Endothelial cell (in vitro differentiated cells): ENCODE data around the gene ALDH1A2. TPM values are rescaled to one million over a fixed set of nuclear protein-coding genes. Genes with fewer than 3 reads are reported as not detected.

Experiments
- DNase-seq: peaks from one replicate; pipeline ENCODE4 v3.0.0; 2021; ENCODE audit warnings: low spot score
- H3K27ac Mint-ChIP-seq: one replicate; pipeline ENCODE4 v1.8.0; 2021; ENCODE audit warnings: mixed read lengths, inconsistent platforms; ENCODE audit not compliant: unreplicated experiment
- H3K27me3 Mint-ChIP-seq: one replicate; pipeline ENCODE4 v1.8.0; 2021; ENCODE audit warnings: mild to moderate bottlenecking, moderate library complexity, mixed read lengths, inconsistent platforms; ENCODE audit not compliant: unreplicated experiment
- H3K36me3 Mint-ChIP-seq: one replicate; pipeline ENCODE4 v1.8.0; 2021; ENCODE audit warnings: mild to moderate bottlenecking, low read depth, mixed read lengths, inconsistent platforms; ENCODE audit not compliant: unreplicated experiment
- H3K4me1 Mint-ChIP-seq: one replicate; pipeline ENCODE4 v1.8.0; 2021; ENCODE audit warnings: mild to moderate bottlenecking, mixed read lengths, inconsistent platforms; ENCODE audit not compliant: unreplicated experiment
- H3K4me3 Mint-ChIP-seq: one replicate; pipeline ENCODE4 v1.8.0; 2021; ENCODE audit warnings: mild to moderate bottlenecking, mixed read lengths, inconsistent platforms; ENCODE audit not compliant: unreplicated experiment
- H3K9me3 Mint-ChIP-seq: one replicate; pipeline ENCODE4 v1.8.0; 2021; ENCODE audit warnings: mixed read lengths, inconsistent platforms; ENCODE audit not compliant: unreplicated experiment
- total RNA-seq: library from RNA; stranded (reverse); fragmentation: NEBNext Ultra II Directional; extraction: Animal tissue kit (Norgen Biotek cat#: 25700); gene quantifications from one replicate; pipeline ENCODE4 v1.2.1, GENCODE V29; 2021; ENCODE audit not compliant: unreplicated experiment
- TF ChIP-seq, protein P1 (sequence below): fragments of 200-600 bp; sonication (generic); IDR thresholded peaks from one replicate; pipeline ENCODE4 v1.5.0; 2021; ENCODE audit warnings: antibody characterized with exemption; ENCODE audit not compliant: unreplicated experiment

Gene ALDH1A2
- total RNA-seq, 1 donor from 2014 or later: 2.6 TPM

DNA sequence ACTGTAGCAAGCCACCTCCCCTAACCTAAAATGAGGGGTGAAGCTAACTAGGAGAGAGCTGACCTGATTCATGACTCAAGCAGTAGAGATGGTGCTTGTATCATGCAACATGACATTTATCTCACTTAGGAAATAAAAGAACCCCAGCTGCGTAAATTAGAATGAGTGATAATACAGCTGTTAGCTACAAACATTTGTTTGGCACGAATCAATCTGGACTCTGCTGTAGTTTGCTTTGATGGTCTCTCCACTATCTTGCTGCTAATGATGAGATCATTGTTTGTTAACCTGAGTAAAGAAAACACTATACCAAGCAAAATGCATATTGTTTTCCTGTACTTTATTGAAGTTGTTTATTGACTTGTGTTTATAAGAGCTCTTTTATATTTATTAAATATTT, 92.6 kb downstream of the ALDH1A2 start:
- no peaks in the 10 kb centered on the region for H3K36me3 Mint-ChIP-seq
- no peak overlapping the region for H3K4me3 Mint-ChIP-seq
- peaks cover 3% of the 10 kb centered on the region for H3K27me3 Mint-ChIP-seq
- H3K4me1 Mint-ChIP-seq: no peaks in the 10 kb centered on the region
- no peak for DNase-seq
- TF ChIP-seq, protein P1, sequence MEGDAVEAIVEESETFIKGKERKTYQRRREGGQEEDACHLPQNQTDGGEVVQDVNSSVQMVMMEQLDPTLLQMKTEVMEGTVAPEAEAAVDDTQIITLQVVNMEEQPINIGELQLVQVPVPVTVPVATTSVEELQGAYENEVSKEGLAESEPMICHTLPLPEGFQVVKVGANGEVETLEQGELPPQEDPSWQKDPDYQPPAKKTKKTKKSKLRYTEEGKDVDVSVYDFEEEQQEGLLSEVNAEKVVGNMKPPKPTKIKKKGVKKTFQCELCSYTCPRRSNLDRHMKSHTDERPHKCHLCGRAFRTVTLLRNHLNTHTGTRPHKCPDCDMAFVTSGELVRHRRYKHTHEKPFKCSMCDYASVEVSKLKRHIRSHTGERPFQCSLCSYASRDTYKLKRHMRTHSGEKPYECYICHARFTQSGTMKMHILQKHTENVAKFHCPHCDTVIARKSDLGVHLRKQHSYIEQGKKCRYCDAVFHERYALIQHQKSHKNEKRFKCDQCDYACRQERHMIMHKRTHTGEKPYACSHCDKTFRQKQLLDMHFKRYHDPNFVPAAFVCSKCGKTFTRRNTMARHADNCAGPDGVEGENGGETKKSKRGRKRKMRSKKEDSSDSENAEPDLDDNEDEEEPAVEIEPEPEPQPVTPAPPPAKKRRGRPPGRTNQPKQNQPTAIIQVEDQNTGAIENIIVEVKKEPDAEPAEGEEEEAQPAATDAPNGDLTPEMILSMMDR: no peak
- no peaks in the 10 kb centered on the region for H3K9me3 Mint-ChIP-seq
- no peak overlapping the region for H3K27ac Mint-ChIP-seq

DNA sequence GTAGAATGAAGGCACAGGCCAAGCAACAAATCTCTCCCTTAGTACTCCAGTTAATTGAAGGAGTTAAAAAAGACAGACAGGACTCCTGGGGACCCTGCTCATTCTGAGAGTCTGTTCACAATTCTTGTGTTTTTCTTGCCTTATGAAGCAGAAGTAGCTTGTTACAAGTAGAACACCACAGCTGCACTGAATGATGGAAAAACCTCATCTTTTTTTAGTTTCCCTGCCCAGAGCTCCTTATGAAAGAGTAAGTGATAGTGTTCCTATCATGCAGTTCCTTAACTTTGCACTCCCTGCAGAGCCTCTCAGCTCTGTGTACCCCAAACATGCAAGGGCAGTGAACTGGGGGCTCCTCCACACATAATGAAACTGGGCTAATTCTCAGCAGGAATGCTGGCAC, 95.5 kb downstream of the ALDH1A2 start:
- no peak for DNase-seq
- no peaks in the 10 kb centered on the region for H3K4me1 Mint-ChIP-seq
- no peaks in the 10 kb centered on the region for H3K27me3 Mint-ChIP-seq
- H3K27ac Mint-ChIP-seq: no peak overlapping the region
- no peaks in the 10 kb centered on the region for H3K36me3 Mint-ChIP-seq
- H3K9me3 Mint-ChIP-seq: no peaks in the 10 kb centered on the region
- no peak overlapping the region for H3K4me3 Mint-ChIP-seq
- TF ChIP-seq, protein P1: no peak

DNA sequence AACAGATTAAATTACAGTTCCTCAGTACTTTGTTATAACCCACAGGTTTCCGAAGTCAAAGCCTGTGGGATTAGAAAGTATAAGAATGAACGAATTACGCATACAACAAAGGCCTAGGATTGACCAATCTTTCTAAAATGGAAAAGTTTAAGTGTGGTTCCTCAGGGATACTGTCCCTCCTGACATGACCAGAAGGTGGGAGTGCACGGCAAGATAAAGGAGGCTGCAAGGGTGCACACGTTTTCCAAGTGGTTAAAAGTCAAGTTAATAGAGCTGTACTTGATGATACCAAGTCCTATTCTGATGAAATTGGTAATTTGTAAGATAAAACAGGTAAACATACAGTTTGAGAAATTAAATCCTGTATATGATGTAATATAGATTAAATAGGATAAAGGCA, 96.2 kb downstream of the ALDH1A2 start:
- Mint-ChIP-seq H3K4me3 (no peak overlapping the region), H3K4me1 (no peaks in the 10 kb centered on the region), H3K27ac (no peak overlapping the region), H3K27me3 (no peaks in the 10 kb centered on the region), H3K9me3 (no peaks in the 10 kb centered on the region), H3K36me3 (no peaks in the 10 kb centered on the region)
- TF ChIP-seq, protein P1: peak; percentile 19
- peak; percentile 35 for DNase-seq

DNA sequence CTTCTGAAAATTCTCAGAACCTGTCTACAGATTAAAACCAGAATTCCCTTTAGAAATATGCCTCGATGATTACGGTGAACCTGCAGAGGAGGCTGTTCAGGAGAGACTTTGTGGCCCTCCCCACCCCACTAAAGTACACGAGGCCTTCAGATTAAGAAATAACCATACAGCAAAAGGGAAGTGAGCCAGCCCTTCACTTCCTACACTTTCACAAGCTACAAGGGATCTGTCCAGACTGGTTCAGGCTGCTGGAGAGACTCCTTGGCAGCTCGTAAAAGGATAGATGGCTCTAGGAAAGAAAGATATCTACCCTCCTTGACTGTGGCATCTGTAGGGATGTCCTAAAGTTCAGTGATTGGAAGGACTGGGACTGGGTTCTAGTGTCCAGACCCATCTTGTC, 102.6 kb downstream of the ALDH1A2 start:
- Mint-ChIP-seq H3K27me3 (peaks cover 1% of the 10 kb centered on the region), H3K4me1 (peaks cover 16% of the 10 kb centered on the region), H3K4me3 (no peak overlapping the region), H3K9me3 (no peaks in the 10 kb centered on the region), H3K36me3 (no peaks in the 10 kb centered on the region), H3K27ac (no peak overlapping the region)
- TF ChIP-seq, protein P1: no peak
- DNase-seq: no peak

DNA sequence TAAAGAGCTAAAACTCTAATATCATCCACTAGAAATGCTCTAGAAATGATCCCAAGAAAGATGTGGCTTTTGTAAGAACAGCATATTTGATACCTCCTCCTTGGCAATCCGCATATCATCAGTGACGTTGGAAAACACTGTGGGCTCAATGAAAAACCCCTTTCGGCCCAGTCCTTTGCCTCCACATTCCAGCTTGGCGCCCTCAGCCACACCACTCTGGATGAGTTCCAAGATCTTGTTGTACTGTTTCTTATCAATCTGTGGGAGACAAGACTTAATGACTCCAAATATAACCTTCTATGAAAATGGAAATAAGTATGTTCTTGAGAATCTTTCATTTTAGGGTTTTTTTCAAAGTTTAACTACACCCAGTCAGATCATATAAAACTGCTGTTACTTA, 103.6 kb downstream of the ALDH1A2 start:
- TF ChIP-seq, protein P1: no peak
- peaks cover 1% of the 10 kb centered on the region for H3K27me3 Mint-ChIP-seq
- H3K4me1 Mint-ChIP-seq: peaks cover 16% of the 10 kb centered on the region
- no peak for DNase-seq
- no peaks in the 10 kb centered on the region for H3K9me3 Mint-ChIP-seq
- no peak overlapping the region for H3K4me3 Mint-ChIP-seq
- no peaks in the 10 kb centered on the region for H3K36me3 Mint-ChIP-seq
- H3K27ac Mint-ChIP-seq: no peak overlapping the region
